ENCODE measurements around the gene GPX1. TPM values are rescaled to one million over a fixed set of nuclear protein-coding genes. Genes with fewer than 3 reads are reported as not detected.
"Not testable (repeated sequence)": the region's sequence is repeated elsewhere in the genome, so short reads cannot be mapped to it uniquely, and the experiment has no call there.

The GPX1 gene
- total RNA-seq, 1 experiment from 2014 or later: 253 TPM

DNA sequence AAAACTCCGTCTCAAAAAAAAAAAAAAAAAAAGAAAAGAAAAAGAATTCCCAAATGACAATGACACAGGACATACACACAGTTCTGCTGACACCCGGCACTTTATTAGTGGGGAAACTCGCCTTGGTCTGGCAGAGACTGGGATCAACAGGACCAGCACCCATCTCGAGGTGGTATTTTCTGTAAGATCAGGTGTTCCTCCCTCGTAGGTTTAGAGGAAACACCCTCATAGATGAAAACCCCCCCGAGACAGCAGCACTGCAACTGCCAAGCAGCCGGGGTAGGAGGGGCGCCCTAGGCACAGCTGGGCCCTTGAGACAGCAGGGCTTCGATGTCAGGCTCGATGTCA is 1.1 kb downstream of the GPX1 start:
- H2BK5ac ChIP-seq (ENCODE audit: insufficient read length, low read length); H3K4me1 ChIP-seq (ENCODE audit: insufficient read depth, low read length); H3T11ph ChIP-seq (ENCODE audit: low read length); H4K8ac ChIP-seq (replicated peaks; ENCODE audit: insufficient read length, low read depth, low read length); H2AFZ ChIP-seq (ENCODE audit: low read length); H3K56ac ChIP-seq (ENCODE audit: insufficient read length, low read depth, low read length); H3K27me3 ChIP-seq (ENCODE audit: insufficient read depth, low read length); DNase-seq; H3K4ac ChIP-seq (ENCODE audit: low read depth, low read length); H2AK5ac ChIP-seq (ENCODE audit: insufficient read length, low read length); H2BK20ac ChIP-seq (ENCODE audit: low read depth, low read length, poor library complexity, severe bottlenecking); H3K79me2 ChIP-seq (ENCODE audit: insufficient read depth, low read length); H3K23ac ChIP-seq (ENCODE audit: insufficient read length, low read depth, low read length); H2BK15ac ChIP-seq (ENCODE audit: low read depth, low read length); H2BK120ac ChIP-seq (ENCODE audit: low read depth, low read length, poor library complexity, severe bottlenecking); H3K18ac ChIP-seq (ENCODE audit: insufficient read length, low read depth, low read length); H2BK12ac ChIP-seq (ENCODE audit: insufficient read length, low read depth, low read length); H3K9ac ChIP-seq (ENCODE audit: extremely low read depth, insufficient read length, low read length); H3K14ac ChIP-seq (ENCODE audit: insufficient read depth, low read length); H3K9me3 Mint-ChIP-seq; H4K5ac ChIP-seq (ENCODE audit: insufficient read length, low read depth, low read length); H3K27ac ChIP-seq (ENCODE audit: insufficient read length, low read depth, low read length); H3K79me1 ChIP-seq (ENCODE audit: insufficient read depth, low read depth, low read length, poor library complexity, severe bottlenecking); H4K20me1 ChIP-seq (ENCODE audit: control insufficient read depth, insufficient read depth, insufficient read length); H3K27me3 Mint-ChIP-seq (ENCODE audit: low read depth); H3K9me3 ChIP-seq (ENCODE audit: control insufficient read depth, low read depth, low read length); H4K91ac ChIP-seq (ENCODE audit: insufficient read length, low read depth, low read length): not testable (repeated sequence)
- peaks cover 21 to 22% of the 10 kb centered on the region in 2 experiments for H3K4me1 Mint-ChIP-seq
- peak overlapping the region; percentile 98 for H3K4me2 ChIP-seq (ENCODE audit: insufficient read depth, insufficient read length, low read length)
- no CpG with 5 or more reads among the region's 10 CpGs for WGBS (ENCODE audit: extremely low coverage, insufficient read length, low lambda C conversion rate)
- H3K27ac Mint-ChIP-seq: peak overlapping the region in 1 of 3 experiments; percentile 82; a peak in 1 of 7 replicates
- peaks cover 11% of the 10 kb centered on the region for H3K23me2 ChIP-seq (ENCODE audit: insufficient read length, low read depth, low read length, poor library complexity, severe bottlenecking)
- H3K4me3 Mint-ChIP-seq: peak overlapping the region; percentile 93 to 94
- peaks cover 18 to 61% (median 45%) of the 10 kb centered on the region in 3 experiments for H3K36me3 Mint-ChIP-seq (ENCODE audit: insufficient read depth in 1 of 3, low read depth in 3 of 3)
